Fibroblast of skin of scalp (primary cell): ENCODE data around the gene RAB5A. TPM values are rescaled to one million over a fixed set of nuclear protein-coding genes. Genes with fewer than 3 reads are reported as not detected.
"Not testable (repeated sequence)": the region's sequence is repeated elsewhere in the genome, so short reads cannot be mapped to it uniquely, and the experiment has no call there.

ENCODE experiments used
- DNase-seq: peaks from one replicate; pipeline ENCODE4 v3.0.0-alpha.2; 2013
- polyA plus RNA-seq, 2 experiments: library from polyadenylated mRNA; unstranded; fragments of 120-200 nt; gene quantifications; one replicate each; pipeline ENCODE4 v1.2.1, GENCODE V29; 2013; ENCODE audit not compliant: insufficient read length in 2 of 2

RAB5A gene
- 60.2 TPM for polyA plus RNA-seq (2013, experiment 1 of 2; ENCODE audit: insufficient read length)
- polyA plus RNA-seq (2013, experiment 2 of 2; ENCODE audit: insufficient read length): 60.5 TPM

- DNase-seq: peak; percentile 99
These were observed at the start of gene RAB5A for GRCh38 chr3:19946832-19947548. TSS of gene RAB5A (plus strand) at chr3:19947097. CDS start at chr3:19950899, 3,802 bp downstream.

GRCh38 chr3:19898721-19899120, 48.2 kb upstream of the RAB5A start:
- peak; percentile 54 for DNase-seq

- DNase-seq: no peak
These were observed 47.6 kb upstream of the RAB5A start for GRCh38 chr3:19899264-19899663.

- not testable (repeated sequence) for DNase-seq
These were observed 47.1 kb upstream of the RAB5A start for GRCh38 chr3:19899833-19900232.

- peak; percentile 33 for DNase-seq
These were observed 45.6 kb upstream of the RAB5A start for GRCh38 chr3:19901337-19901736.

- DNase-seq: no peak
These were observed 45.0 kb upstream of the RAB5A start for GRCh38 chr3:19901918-19902317.

GRCh38 chr3:19903649-19904048, 43.2 kb upstream of the RAB5A start:
- no peak for DNase-seq

- no peak for DNase-seq
These were observed 39.4 kb upstream of the RAB5A start for GRCh38 chr3:19907523-19907922.

GRCh38 chr3:19911452-19911851, 35.4 kb upstream of the RAB5A start:
- no peak for DNase-seq

- DNase-seq: no peak
These were observed 29.7 kb upstream of the RAB5A start for GRCh38 chr3:19917167-19917566.

- no peak for DNase-seq
These were observed 26.4 kb upstream of the RAB5A start for GRCh38 chr3:19920401-19921080.

GRCh38 chr3:19931180-19931692, 15.7 kb upstream of the RAB5A start:
- DNase-seq: no peak

GRCh38 chr3:19931767-19932188, 15.1 kb upstream of the RAB5A start:
- DNase-seq: no peak

GRCh38 chr3:19932422-19932821, 14.5 kb upstream of the RAB5A start:
- DNase-seq: no peak

- DNase-seq: peak; percentile 11
These were observed 12.8 kb upstream of the RAB5A start, which contains the start of gene EFHB for GRCh38 chr3:19934098-19934566. TSS of gene EFHB (minus strand) at chr3:19934217. CDS start at chr3:19934018, 199 bp downstream.

GRCh38 chr3:19937459-19938294, 9.2 kb upstream of the RAB5A start:
- peak; percentile 2 for DNase-seq

GRCh38 chr3:19938295-19938627, 8.6 kb upstream of the RAB5A start:
- no peak for DNase-seq

- DNase-seq: no peak
These were observed 6.3 kb upstream of the RAB5A start for GRCh38 chr3:19940643-19941042.

GRCh38 chr3:19945534-19945933, 1.4 kb upstream of the RAB5A start:
- DNase-seq: no peak

- DNase-seq: peak; percentile 3
These were observed 697 bp upstream of the RAB5A start for GRCh38 chr3:19945969-19946831.

GRCh38 chr3:19947549-19948225, 790 bp downstream of the RAB5A start:
- DNase-seq: peak; percentile 56
